GM12878 (cell line): Measurements from ENCODE around the gene RPL19. TPM values are rescaled to one million over a fixed set of nuclear protein-coding genes. Genes with fewer than 3 reads are reported as not detected.
A peak's percentile ranks its signal among the peaks of the same experiment; 100 is the strongest.

Source experiments
- ATAC-seq: fragments of 200-7000 bp; cut with Tn5 transposase; 3 replicates; pipeline ENCODE4 v1.9.1; 2020; ENCODE audit warnings: mild to moderate bottlenecking, moderate library complexity
- BruUV-seq: library from RNA; stranded (reverse); fragments of 400-500 nt; replicated peaks from 2 replicates; lab custom pipeline; 2021; lab: Mats Ljungman, UMichigan
- CTCF ChIA-PET: fragments of 300-600 bp; sonication (Branson Sonifier 250); formaldehyde crosslinking; extraction: SDS; loops from one replicate; lab custom pipeline; 2021; ENCODE audit warnings: inconsistent platforms; lab: Yijun Ruan, JAX
- POLR2A ChIA-PET: fragments of 350-600 bp; formaldehyde crosslinking; extraction: SDS; loops from one replicate; lab custom pipeline; 2021; ENCODE audit warnings: inconsistent platforms; lab: Charles Lee
- RAD21 ChIA-PET: fragments of 300-600 bp; sonication (Branson Sonifier 250); formaldehyde crosslinking; loops from one replicate; lab custom pipeline; 2023; ENCODE audit warnings: antibody characterized with exemption; ENCODE audit not compliant: unreplicated experiment; lab: Charles Lee
- SMC1A ChIA-PET: fragments of 300-600 bp; sonication (Branson Sonifier 250); formaldehyde crosslinking; loops from one replicate; lab custom pipeline; 2023; ENCODE audit not compliant: unreplicated experiment, uncharacterized antibody; lab: Charles Lee
- DNase-seq: peaks from one replicate; pipeline ENCODE4 v3.0.0-alpha.2; 2011; ENCODE audit warnings: low read depth, low spot score
- FAIRE-seq: peaks from 3 replicates; lab custom pipeline; 2011; peaks lifted over from hg19 to GRCh38; lab: Jason Lieb, UNC
- H2AFZ ChIP-seq: 2 replicates; pipeline ENCODE4 v1.6.0; 2011; ENCODE audit warnings: low read depth, low read length, control low read depth; ENCODE audit not compliant: control insufficient read depth
- H3K27ac ChIP-seq: 2 replicates; pipeline ENCODE4 v1.5.1; 2011; ENCODE audit warnings: control low read depth; ENCODE audit not compliant: control insufficient read depth, insufficient read depth
- H3K27me3 ChIP-seq, 2 experiments: replicated peaks in 1 of 2; 2 replicates each; pipeline versions ENCODE4 v1.6.0 to v1.6.1; 2011; ENCODE audit warnings: low read length in 1 of 2; ENCODE audit not compliant: control insufficient read depth in 2 of 2, insufficient read depth in 2 of 2
- H3K36me3 ChIP-seq, 2 experiments: 2 replicates each; pipeline ENCODE4 v1.5.1; 2011; ENCODE audit warnings: low read length in 1 of 2; ENCODE audit not compliant: control insufficient read depth in 2 of 2, insufficient read depth in 2 of 2
- H3K4me1 ChIP-seq: 2 replicates; pipeline ENCODE4 v1.6.1; 2011; ENCODE audit warnings: mild to moderate bottlenecking, low read length, moderate library complexity, mixed read lengths; ENCODE audit not compliant: control insufficient read depth, insufficient read depth
- H3K4me2 ChIP-seq: 2 replicates; pipeline ENCODE4 v1.6.0; 2011; ENCODE audit warnings: control low read depth; ENCODE audit not compliant: control insufficient read depth, insufficient read depth
- H3K4me3 ChIP-seq: fragments of 200-600 bp; sonication (generic); 2 replicates; pipeline ENCODE4 v1.5.1; 2016
- H3K79me2 ChIP-seq: 2 replicates; pipeline ENCODE4 v1.6.0; 2011; ENCODE audit warnings: low read length; ENCODE audit not compliant: control insufficient read depth, insufficient read depth
- H3K9ac ChIP-seq: 2 replicates; pipeline ENCODE4 v1.8.0; 2011; ENCODE audit warnings: low read length, control low read depth, mixed read lengths; ENCODE audit not compliant: control insufficient read depth, insufficient read depth
- H3K9me3 ChIP-seq: replicated peaks from 3 replicates; pipeline ENCODE4 v1.5.1; 2011; ENCODE audit warnings: mild to moderate bottlenecking, low read length; ENCODE audit not compliant: control insufficient read depth, insufficient read depth
- H4K20me1 ChIP-seq: 2 replicates; pipeline ENCODE4 v1.6.0; 2011; ENCODE audit not compliant: control insufficient read depth, insufficient read depth
- ATF3 ChIP-seq: IDR thresholded peaks from 2 replicates; pipeline ENCODE4 v1.6.1; 2011; ENCODE audit warnings: low read depth, mild to moderate bottlenecking, low read length, moderate library complexity, borderline replicate concordance; ENCODE audit errors: extremely low read depth
- DPF2 ChIP-seq: fragments of 450-650 bp; IDR thresholded peaks from 2 replicates; pipeline ENCODE4 v1.6.1; 2017; ENCODE audit warnings: mild to moderate bottlenecking
- E4F1 ChIP-seq: fragments of 450-650 bp; IDR thresholded peaks from 2 replicates; pipeline ENCODE4 v1.6.1; 2018; ENCODE audit warnings: borderline replicate concordance, mild to moderate bottlenecking; ENCODE audit not compliant: partially characterized antibody
- JUNB ChIP-seq: IDR thresholded peaks from 2 replicates; pipeline ENCODE4 v1.6.1; 2016; ENCODE audit warnings: antibody characterized with exemption, mild to moderate bottlenecking
- MEF2B ChIP-seq: fragments of 450-650 bp; IDR thresholded peaks from 2 replicates; pipeline ENCODE4 v1.6.1; 2018; ENCODE audit warnings: mild to moderate bottlenecking, moderate library complexity; ENCODE audit not compliant: partially characterized antibody, poor library complexity, severe bottlenecking
- MTA3 ChIP-seq: IDR thresholded peaks from 2 replicates; pipeline ENCODE4 v1.6.1; 2012; ENCODE audit warnings: low read length, inconsistent platforms, borderline replicate concordance
- PAX5 ChIP-seq: IDR thresholded peaks from 2 replicates; pipeline ENCODE4 v1.6.1; 2011; ENCODE audit warnings: low read depth, low read length, borderline replicate concordance
- POLR2AphosphoS2 ChIP-seq: IDR thresholded peaks from 2 replicates; pipeline ENCODE4 v1.6.1; 2011; ENCODE audit warnings: low read depth, mild to moderate bottlenecking, low read length, improper control_type of control experiment, moderate library complexity
- SKIL ChIP-seq: fragments of 450-650 bp; IDR thresholded peaks from 2 replicates; pipeline ENCODE4 v1.6.1; 2017; ENCODE audit warnings: mild to moderate bottlenecking, low read depth, inconsistent platforms; ENCODE audit not compliant: poor library complexity, severe bottlenecking
- SP1 ChIP-seq: IDR thresholded peaks from one replicate; pipeline ENCODE4 v1.6.1; 2011; ENCODE audit warnings: low read depth, low read length
- SREBF1 ChIP-seq: IDR thresholded peaks from 2 replicates; pipeline ENCODE4 v1.6.1; 2012; ENCODE audit warnings: mild to moderate bottlenecking, low read length
- SREBF2 ChIP-seq: IDR thresholded peaks from 2 replicates; pipeline ENCODE4 v1.6.1; 2012; ENCODE audit warnings: mild to moderate bottlenecking, low read length
- TAF1 ChIP-seq: IDR thresholded peaks from 2 replicates; pipeline ENCODE4 v1.6.1; 2011; ENCODE audit warnings: mild to moderate bottlenecking, low read depth, low read length, borderline replicate concordance
- TCF12 ChIP-seq: IDR thresholded peaks from 2 replicates; pipeline ENCODE4 v1.6.1; 2011; ENCODE audit warnings: low read depth, mild to moderate bottlenecking, low read length
- TCF3 ChIP-seq: IDR thresholded peaks from 2 replicates; pipeline ENCODE4 v1.6.1; 2012; ENCODE audit warnings: low read depth, mild to moderate bottlenecking, low read length, borderline replicate concordance; ENCODE audit not compliant: insufficient read depth
- USF2 ChIP-seq: IDR thresholded peaks from 2 replicates; pipeline ENCODE4 v1.6.1; 2011; ENCODE audit warnings: low read depth, low read length, improper control_type of control experiment, borderline replicate concordance
- YY1 ChIP-seq: IDR thresholded peaks from 2 replicates; pipeline ENCODE4 v1.6.1; 2011; ENCODE audit warnings: low read depth, mild to moderate bottlenecking, low read length
- WGBS: methylation state at CpG from one replicate; pipeline ENCODE4 v1.1.6; 2016; ENCODE audit warnings: low lambda C conversion rate; ENCODE audit not compliant: insufficient replicate concordance, insufficient coverage; ENCODE audit errors: missing lambda C conversion rate; 5-methylcytosine and 5-hydroxymethylcytosine counted together
- in situ Hi-C: fragments of 300-500 bp; cut with MboI; formaldehyde crosslinking; loops from 9 replicates; pipeline ENCODE4 v1.14.3; 2018; ENCODE audit warnings: mixed read lengths
- intact Hi-C: fragments of 100-400 bp; cut with micrococcal nuclease; formaldehyde crosslinking; loops from one replicate; pipeline ENCODE4 v1.14.2; 2022; ENCODE audit not compliant: unreplicated experiment
- polyA plus RNA-seq, 11 experiments: library from polyadenylated mRNA; depleted of rRNA in 4 of 11; unstranded in 6 of 11; stranded (reverse) in 5 of 11; fragments of >200 nt; fragmentation: Nextera tagmentation in 4 of 11; fragmentation: Illumina TruSeq in 1 of 11; extraction: Ambion mirVana in 4 of 11; extraction: Trizol in 1 of 11; gene quantifications; 1 replicate in 1 of 11; 2 replicates in 10 of 11; pipeline versions ENCODE4 v1.2.1 to v1.2.3, GENCODE V29; 2011 to 2016; ENCODE audit warnings: inconsistent platforms in 2 of 11, missing spikeins in 2 of 11, low read depth in 1 of 11
- total RNA-seq, 4 experiments: library from RNA; depleted of rRNA in 3 of 4; stranded (reverse); fragments of >200 nt in 3 of 4; fragmentation: Illumina TruSeq in 1 of 4; extraction: Trizol in 1 of 4; gene quantifications; 2 replicates each; pipeline versions ENCODE4 v1.2.1 to v1.2.3, GENCODE V29; 2013 to 2021

The RPL19 gene
- total and polyA plus RNA-seq, 10 of the 15 experiments (the other 5 are each of a cell fraction or from before 2014, with no cell fraction given) = 1,862 to 5,536 (median 3,836) TPM

- Histone ChIP-seq H3K4me2 (0 out of 2 replicates have a peak overlapping the region, but pooled peaks have one; percentile 3), H3K4me3 (no peak overlapping the region), H3K4me1 (peaks cover 14% of the 10 kb centered on the region), H3K9ac (no peak overlapping the region), H4K20me1 (no peaks in the 10 kb centered on the region), H3K9me3 (no peaks in the 10 kb centered on the region), H3K36me3 (peaks cover 0 to 6% of the 10 kb centered on the region in 2 experiments; a peak in 2 of 4 replicates), H3K79me2 (peaks cover 9% of the 10 kb centered on the region), H2AFZ (no peak overlapping the region), H3K27ac (no peak overlapping the region), H3K27me3 (no peaks in the 10 kb centered on the region)
- 90% methylated on average over 18 of the region's 20 CpGs for WGBS
- ATAC-seq (no peak), DNase-seq (no peak), FAIRE-seq (no peak)
- in situ Hi-C loops = no loop called here
- CTCF ChIA-PET = interaction anchor here (0.7 to 5.3 kb wide), 8 partner anchors 8 to 50 kb away, joined by 3 to 21 read pairs (median 8); partner anchors contain the start of gene ARL5C
- intact Hi-C loops = no loop called here
- POLR2A ChIA-PET = interaction anchor here (0.5 to 2.0 kb wide), 3 partner anchors 13 to 42 kb away, joined by 3 to 9 read pairs (median 3); no protein-coding TSS in a partner anchor
- SMC1A ChIA-PET = interaction anchor here (0.9 kb wide), 1 partner anchor 30 kb away, joined by 3 read pairs; no protein-coding TSS in a partner anchor
- no TSS peak for BruUV-seq
- RAD21 ChIA-PET = no interaction called here
- no peak for TF ChIP-seq MEF2B
- TF ChIP-seq POLR2AphosphoS2 = no peak
- no peak for TF ChIP-seq MTA3
- no peak for TF ChIP-seq PAX5
- no peak for TF ChIP-seq DPF2
- TF ChIP-seq SP1 = no peak
- no peak for TF ChIP-seq YY1
- TF ChIP-seq SREBF1 = no peak
- TF ChIP-seq TAF1 = no peak
- no peak for TF ChIP-seq TCF3
- no peak for TF ChIP-seq JUNB
- TF ChIP-seq USF2 = no peak
- TF ChIP-seq ATF3 = no peak
- no peak for TF ChIP-seq SREBF2
- no peak for TF ChIP-seq E4F1
- no peak for TF ChIP-seq SKIL
- TF ChIP-seq TCF12 = no peak
Observed at GRCh38 chr17:39194089-39194984, 5.7 kb upstream of the RPL19 start.
